Islet of Langerhans (tissue), 1 donor: Measurements from ENCODE around the gene SGK2.

Experiments
- FAIRE-seq: peaks from one replicate; lab custom pipeline; 2011; peaks lifted over from hg19 to GRCh38; lab: Jason Lieb, UNC

Gene SGK2

DNA sequence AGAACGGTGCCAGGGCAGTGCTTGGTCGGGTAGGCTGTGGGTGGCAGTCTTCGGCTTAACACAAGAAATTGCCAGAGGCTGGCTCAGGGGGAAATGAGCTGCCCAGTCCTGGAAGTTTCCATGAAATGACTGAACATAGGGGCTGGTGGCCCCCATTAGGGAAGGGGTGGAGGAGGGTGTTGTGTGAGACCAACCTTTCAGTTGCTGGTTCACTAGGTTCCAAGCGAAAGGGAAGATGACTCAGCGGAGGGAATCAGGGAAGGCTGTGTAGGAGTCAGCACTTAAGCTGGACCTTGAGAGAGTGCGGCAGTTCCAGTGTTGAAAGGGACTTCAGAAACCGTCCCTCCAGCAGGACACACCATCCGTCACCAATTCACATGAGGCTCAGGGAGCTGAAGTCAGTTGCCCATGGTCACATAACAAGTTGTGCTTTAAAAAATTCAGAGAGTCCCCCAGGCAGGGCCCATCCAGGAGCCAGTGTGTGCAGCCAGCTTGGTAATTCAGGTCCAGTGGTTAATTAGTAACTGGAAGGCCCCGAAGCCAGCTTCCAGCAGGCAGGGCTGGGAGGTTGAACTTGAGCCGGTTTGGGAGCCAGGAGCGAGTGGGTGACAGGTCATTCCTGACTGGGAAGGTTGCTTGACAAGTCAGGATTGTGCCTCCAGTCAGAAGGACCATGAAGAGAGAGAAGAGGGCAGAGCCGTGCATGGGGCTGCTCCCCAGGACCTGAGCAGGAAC lies at the start of gene SGK2:
Gene SGK2 (plus strand): TSS at position 616 of the 735 bp plus-strand sequence. CDS start 7,469 bp downstream, outside the sequence.
- peak; percentile 53 for FAIRE-seq

DNA sequence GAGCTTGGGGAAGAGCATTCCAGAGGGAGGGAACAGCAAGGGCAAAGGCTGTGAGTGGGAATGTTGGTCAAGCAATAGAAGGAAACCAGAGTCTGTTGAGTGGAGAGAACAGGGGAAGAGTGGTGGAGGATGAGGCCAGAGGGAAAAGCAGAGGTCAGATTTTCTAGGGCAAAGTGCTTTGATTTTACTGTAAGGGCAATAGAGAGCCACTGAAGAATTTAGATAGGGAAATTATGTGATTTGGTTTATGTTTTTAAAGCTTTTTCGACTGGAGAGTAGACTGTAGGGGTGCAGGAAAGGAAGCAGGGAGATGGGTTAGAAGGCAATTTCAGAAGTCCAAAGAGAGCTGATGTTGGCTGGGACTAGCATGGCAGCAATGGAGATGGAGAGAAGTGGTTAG lies 46.9 kb upstream of the SGK2 start:
- FAIRE-seq, result no peak

DNA sequence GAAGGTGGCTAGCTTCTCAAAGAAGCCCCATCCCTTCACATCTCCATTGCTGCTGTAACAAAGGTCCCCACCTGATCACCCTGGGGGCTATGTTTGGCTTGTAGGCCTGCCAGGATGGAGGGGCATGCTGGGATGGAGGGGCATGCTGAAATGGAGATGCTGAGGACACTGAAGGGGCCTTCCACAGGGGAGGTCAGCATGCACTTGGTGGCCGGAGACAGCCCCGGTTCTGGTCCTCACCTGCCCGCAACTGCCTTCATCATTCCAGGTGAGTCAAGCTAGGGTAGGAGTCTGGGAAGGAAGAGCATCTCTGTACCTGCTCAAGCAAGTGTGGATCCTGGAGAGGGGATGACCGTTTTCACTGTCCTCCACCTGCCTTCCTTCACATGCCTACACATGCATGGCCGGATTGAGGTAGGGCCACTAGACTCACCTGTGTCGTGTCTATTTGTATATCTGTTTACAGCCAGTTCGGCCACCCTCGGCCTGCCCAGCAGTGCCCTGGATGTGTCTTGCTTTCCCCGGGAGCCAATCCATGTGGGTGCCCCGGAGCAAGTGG lies 45.4 kb upstream of the SGK2 start:
- FAIRE-seq, result no peak

DNA sequence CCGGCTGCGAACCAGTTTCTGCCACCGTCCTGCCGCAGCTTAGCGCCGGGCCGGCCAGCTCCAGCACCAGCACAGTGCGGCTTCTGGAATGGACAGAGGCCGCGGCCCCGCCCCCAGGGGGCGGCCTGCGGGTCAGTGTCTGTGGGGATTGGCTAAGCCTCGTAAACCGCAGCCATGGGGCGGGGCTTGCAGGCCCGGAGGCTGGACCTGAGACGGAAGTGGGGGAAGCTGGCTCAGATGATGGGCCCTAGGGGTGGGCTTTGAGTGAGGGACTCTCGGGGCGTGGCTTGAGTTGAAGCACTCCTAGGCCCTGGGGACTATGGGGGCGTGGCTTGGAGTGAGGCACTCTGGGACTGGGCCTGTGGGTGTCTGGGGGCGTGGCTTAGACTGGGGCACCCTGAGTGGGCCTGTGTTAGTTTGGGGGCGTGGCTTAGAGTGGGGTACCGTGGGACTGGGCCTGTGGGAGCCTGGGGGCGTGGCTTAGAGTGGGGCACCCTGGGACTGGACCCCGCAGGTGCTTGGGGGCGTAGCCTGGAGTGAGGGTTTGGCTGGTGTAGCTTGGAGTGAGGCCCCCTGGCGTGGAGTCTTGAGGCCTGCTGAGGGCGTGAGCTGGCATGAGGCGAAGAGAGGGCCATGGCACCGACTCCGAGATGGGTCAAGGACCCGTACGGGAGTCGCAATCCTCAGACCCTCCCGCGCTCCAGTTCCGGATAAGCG lies 44.7 kb upstream of the SGK2 start:
- FAIRE-seq, result no peak

DNA sequence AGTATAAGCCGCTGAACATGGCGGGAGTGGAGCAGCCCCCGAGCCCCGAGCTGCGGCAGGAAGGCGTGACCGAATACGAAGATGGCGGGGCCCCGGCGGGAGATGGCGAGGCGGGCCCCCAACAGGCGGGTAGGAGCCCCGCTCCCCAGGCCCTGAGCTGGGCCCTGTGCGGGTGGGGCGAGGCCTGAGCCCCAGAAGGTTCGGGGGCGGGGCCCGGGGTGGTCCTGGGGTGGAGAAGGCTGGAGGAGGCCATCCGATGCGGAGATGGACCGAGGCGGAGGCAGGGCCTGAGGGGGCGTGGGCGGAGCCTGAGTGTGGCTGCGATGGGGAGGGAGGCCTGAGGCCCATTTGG lies 44.2 kb upstream of the SGK2 start:
- FAIRE-seq, result no peak

DNA sequence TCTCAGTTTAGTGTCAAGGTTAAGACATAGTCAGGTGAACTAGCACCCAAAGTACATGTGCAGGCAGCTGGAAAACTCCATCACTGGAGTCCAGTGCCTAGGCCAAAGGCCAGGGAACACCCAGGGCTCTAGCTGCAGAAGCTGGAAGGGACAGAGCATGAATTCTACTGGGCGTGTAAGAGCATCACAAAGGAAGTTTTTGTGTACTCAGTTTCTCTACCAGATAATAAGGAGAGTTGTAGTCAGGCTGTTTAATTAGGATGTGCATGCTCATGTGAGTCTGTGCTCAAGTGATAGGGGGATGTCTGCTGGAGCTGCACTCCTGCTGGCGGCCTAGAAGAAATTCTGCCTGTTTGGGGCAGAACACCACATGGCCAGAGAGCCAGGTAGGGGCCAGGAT lies 43.2 kb upstream of the SGK2 start:
- FAIRE-seq, result no peak

DNA sequence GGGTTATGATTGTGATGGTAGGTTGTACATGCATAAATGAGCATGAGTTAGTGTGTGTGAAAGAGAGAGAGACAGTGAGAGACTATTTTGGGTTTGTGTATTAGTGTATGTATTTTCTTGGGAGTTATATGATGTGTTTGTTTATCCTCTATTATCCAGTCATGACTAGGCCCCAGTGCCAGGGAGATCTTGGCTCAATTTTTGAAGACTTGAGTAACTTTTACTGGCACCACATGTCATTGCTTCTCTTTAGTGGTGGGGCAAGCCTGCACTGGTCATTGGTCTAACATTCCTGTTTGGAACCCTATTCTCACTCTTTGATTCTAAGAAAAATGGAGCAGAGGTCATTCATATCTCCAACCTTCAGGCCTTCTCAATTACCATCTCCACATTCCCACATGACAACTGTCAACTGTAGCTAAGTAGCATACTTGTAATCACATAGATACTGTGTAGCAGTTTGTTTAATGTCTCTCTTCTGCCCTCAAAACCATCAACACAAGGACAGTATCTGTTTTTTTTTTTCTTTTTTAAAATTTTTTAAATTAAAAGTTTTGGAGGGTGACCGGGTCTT lies 42.5 kb upstream of the SGK2 start:
- FAIRE-seq, result no peak

DNA sequence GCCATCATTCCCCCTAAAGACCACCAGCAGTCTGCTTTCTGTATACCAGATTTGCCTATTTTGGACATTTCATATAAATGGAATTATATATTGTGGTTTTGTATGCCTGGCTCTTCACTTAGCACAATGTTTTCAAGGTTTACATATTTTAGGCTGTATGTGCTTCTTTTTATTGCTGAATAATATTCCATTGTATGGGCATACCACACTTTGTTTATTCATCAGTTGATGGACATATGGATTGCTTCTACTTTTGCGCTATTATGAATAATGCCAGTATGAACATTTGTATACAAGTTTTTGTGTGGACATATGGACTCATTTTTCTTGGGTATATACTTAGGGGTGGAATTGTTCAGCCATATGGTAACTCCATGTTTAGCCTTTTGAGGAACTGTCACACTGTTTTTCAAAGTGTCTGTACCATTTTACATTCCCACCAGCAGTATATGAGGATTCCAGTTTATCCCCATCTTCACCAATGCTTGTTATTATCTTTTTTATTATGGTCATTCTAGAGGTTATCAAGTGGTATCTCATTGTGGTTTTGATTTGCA lies 38.7 kb upstream of the SGK2 start:
- FAIRE-seq, result no peak

DNA sequence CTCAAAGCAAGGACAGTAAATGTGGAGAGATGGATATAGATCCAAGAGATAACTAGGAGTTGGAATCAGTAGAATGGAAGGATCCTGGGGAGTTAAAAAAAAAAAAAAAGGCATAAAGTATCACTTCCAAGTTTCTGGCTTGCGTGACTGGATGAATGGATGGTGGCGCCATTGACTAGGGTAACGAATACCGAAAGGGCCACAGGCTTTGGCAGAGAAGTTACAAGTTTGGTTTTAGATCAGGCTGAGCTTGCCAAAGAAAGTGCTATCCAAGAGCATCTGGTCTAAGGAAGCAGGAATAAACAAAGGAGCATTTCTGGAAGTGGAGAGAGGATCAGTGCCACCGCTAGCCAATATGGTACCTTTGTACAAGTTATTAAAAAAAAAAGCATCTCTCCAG lies 33.8 kb upstream of the SGK2 start:
- no peak for FAIRE-seq

DNA sequence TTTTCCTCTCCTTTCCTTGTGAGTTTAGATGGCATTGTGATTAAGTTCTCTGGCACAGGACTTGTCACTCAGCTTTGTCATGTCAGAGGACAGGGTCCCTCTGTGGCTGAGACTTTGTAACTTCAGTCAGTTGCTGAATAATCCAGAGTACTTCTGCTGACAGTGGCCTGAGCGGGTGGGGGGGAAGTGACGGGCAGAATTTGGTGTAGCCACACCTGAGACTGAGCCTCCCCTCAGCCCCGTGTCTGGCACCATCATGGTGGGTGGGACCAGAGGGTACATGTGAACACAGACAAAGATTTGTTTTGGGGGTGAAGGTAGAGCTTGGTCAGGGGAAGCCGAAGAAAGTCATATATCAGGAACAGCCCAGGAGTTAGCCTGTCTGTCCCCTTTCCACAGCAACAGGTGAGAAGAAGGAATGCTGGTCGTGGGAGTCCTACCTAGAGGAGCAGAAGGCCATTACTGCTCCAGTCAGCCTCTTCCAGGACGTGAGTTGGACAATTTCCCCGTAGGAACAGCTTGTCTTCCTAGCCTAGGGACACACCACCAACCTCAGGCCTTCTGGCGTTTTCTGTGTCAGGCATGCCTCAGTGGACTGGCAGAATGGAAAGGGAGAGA lies 30.5 kb upstream of the SGK2 start:
- FAIRE-seq, result no peak

DNA sequence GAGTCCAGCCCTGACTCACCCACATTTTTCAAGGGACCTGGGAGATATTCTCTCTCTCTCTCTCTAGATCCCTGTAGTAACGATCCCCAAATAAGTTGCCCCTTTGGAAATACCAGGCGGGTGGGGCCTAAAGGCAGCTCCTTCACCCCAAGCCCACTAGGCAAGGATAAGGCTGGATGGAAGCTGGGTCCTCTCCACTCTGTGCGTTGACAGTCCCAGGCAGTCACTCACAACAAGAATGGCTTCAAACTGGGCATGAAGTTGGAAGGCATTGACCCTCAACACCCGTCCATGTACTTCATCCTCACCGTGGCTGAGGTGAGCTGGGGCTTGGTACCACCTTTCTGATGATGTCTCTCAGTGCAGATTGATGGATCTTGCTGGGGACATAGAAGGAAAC lies 29.8 kb upstream of the SGK2 start:
- FAIRE-seq, result no peak

DNA sequence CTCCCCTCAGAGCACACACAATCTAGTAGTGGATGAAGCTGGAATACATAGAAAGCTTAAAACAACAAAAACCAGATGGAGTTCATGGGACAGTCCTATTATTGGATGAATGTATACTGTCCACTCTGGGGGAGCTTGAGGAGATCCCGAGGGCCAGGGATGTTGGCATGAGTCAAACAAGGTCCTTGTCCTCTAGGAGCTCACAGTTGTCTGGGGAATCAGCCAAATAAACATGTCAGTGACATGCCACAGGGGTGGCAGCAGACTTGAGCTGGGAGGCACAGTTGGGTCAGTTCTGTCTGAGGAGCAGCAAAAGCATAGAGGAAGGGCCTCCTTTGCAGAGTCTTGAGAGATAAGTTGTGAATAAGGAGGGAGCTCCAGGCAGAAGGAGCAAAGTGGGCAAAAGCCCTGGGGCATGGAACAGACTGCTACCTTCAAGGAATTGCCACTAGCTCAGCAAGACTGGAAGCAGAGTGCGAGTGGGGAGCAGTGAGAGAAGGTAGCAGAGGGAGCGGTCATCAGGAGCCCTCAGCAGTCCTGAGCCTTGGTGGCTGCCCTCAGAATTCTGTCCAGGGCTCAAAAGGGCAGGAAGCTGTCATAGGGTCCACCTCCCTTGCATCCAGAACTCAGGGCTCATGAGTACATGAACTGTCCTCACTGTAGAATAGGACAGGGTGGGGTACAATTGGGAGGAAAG lies 29.2 kb upstream of the SGK2 start:
- no peak for FAIRE-seq

DNA sequence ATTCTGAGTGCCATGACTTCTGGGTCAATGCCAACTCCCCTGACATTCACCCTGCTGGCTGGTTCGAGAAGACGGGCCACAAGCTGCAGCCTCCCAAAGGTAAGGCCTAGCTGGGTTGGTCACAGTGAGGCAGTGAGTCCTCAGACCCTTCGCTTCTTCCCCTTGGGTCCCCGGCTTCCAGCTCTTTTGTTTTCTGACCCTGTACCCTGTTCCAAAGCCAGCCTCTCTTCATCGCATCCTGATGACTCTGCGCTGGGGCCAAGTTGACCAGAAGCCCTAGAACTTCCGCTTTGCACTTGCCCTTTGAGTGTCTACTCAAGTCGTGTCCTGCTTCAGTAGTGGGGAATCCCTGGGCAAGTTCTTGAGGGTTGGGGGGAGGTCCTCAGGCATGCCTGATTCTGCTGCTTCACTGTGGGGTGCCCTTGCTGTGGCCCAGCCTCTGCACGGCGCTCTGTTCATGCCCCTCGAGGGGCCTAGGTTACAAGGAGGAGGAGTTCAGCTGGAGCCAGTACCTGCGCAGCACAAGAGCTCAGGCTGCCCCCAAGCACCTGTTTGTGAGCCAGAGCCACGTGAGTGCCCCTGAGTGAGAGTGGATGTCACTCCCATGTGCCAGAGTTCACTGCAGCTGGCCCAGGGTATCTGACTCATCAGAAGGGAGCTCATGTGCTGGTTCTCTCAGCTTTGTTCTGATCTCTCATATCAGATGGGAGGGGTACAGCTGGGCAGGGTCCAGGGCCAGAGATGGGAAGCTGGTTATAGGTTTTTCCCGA lies 28.3 kb upstream of the SGK2 start:
- no peak for FAIRE-seq

DNA sequence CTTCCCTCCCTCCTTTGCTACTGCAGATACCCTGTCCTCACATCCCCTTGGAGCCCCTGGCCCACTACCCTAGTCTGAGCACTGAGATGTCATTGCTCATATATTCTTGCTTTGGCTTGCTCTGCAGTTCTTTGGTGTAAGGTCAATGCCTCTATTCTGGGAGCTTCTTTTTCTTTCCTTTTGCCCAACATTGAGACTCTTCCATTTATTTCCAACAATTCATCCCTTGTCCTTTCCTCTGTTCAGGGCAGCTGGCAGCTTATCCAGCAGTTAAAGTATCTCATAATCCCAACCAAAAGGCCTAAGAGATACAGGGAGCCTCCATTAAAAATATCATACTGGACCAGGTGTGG lies 27.8 kb upstream of the SGK2 start:
- FAIRE-seq, result no peak

DNA sequence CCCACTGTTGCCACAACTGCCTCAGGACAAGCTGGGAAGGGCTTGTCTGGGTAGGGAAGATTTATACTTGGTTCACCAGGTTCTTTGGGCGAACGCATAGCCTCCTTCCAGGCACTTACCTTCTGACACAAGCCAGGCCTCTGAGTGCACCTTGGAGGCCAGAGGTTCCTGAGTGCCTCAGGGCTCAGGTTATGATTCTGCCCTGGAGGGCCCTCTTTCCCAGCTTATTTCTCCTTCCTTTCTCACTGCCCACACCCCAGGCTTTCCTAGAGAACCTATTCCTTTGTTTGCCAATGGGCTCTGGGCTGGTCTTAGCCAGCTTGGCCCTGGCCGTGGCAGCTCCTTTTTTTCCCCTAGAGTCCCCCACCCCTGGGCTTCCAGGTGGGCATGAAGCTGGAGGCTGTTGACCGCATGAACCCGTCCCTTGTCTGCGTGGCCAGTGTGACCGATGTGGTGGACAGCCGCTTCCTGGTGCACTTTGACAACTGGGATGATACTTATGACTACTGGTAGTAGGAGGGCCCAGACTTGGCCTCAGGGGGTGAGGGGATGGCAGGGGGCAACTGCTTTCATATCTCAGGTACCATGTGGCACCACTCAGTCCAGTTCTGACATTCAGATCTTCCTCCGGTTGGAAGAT lies 26.3 kb upstream of the SGK2 start:
- no peak for FAIRE-seq

DNA sequence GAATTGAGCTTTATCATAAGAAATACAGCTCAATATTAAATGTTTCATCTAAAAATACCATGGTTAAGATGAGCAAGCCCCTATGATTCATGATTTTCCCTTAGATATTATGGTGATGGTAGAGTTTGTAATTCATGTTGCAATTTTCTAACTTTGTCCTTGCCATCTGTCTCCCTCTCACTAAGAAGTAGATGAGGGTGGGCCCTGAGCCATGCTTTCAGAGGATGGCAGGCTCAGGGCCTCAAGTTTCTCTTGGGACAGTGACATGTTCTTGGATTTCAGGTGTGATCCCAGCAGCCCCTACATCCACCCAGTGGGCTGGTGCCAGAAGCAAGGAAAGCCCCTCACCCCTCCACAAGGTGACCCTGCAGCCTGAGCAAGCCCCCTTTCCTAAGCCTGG lies 25.8 kb upstream of the SGK2 start:
- FAIRE-seq, result no peak

DNA sequence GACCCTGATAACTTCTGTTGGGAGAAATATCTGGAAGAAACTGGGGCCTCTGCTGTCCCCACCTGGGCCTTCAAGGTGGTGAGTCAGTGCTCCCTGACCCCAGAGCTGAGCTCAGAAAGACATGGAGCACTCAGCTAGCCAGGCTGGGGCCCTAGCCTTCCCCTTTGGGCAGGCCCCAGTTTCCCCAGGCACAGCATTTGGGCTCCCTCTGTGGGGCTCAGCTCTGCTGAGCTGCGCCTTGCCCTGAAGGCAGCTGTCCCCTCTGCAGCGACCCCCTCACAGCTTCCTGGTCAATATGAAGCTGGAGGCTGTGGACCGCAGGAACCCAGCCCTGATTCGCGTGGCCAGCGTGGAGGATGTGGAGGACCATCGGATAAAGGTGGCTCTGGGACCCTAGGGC lies 24.8 kb upstream of the SGK2 start:
- no peak for FAIRE-seq

DNA sequence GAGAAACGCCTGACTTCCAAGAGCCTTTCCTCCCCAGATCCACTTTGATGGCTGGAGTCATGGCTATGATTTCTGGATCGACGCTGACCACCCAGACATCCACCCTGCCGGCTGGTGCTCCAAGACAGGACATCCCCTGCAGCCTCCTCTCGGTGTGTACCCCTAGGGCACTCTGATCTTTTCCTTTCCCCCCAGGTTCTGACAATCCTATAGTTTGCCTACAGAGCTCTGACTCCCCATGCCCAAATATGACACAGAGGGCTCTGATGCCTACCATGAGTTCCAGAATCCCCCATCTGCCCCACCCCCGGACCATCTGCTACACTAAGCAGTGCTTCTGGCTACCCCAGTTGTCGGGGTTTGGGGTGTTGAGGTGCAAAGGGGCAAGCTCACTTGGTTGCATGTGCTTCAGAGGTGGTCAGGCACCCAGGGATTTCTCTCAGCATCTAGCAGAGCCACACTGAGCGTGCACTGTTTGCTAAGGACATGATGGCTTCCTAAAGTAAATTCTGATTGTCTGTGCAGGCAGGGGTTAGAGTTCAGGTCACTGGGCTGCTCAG lies 24.0 kb upstream of the SGK2 start:
- no peak for FAIRE-seq

DNA sequence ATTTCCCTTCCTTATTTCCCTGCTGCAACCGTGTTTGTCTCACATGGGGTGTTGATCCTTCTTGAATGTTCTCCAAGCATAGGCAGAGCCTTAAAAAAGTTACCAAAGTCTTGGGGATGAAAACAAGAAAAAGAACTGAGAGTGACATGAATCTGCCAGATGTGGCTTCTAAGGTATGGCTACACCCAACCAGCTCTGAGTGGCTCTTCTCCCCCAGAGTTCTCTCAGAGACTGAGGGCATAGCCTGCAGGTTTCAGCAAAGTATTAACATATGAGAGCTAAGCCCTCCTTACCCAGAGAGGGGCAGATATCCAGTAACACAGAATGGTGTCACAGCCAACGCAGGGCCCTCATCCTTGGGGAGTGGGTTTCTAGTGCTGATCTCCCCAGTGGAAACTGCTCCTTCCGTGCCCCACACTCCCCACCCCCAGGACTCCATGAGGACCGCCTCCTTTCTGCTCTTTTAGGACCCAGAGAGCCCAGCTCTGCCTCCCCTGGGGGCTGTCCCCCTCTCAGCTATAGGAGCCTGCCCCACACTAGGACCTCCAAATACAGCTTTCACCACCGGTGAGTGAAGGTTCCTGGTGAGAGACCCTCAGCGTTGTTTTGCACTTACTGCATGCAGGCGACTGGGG lies 23.3 kb upstream of the SGK2 start:
- no peak for FAIRE-seq
